AG10803 (cell line): ENCODE results near the gene LRP3.
"Not testable (repeated sequence)": the region's sequence is repeated elsewhere in the genome, so short reads cannot be mapped to it uniquely, and the experiment has no call there.

Experiments
- DNase-seq: peaks from one replicate; pipeline ENCODE4 v3.0.0; 2010; ENCODE audit warnings: low read depth
- H3K4me3 ChIP-seq: 2 replicates; pipeline ENCODE4 v1.5.1; 2011; ENCODE audit warnings: mild to moderate bottlenecking, low read length, control low read depth
- TF ChIP-seq, protein P1 (sequence below): conservative IDR thresholded peaks from 2 replicates; pipeline ENCODE4 v1.5.1; 2011; ENCODE audit warnings: mild to moderate bottlenecking, low read length, control low read depth, inconsistent platforms

The LRP3 gene

DNA sequence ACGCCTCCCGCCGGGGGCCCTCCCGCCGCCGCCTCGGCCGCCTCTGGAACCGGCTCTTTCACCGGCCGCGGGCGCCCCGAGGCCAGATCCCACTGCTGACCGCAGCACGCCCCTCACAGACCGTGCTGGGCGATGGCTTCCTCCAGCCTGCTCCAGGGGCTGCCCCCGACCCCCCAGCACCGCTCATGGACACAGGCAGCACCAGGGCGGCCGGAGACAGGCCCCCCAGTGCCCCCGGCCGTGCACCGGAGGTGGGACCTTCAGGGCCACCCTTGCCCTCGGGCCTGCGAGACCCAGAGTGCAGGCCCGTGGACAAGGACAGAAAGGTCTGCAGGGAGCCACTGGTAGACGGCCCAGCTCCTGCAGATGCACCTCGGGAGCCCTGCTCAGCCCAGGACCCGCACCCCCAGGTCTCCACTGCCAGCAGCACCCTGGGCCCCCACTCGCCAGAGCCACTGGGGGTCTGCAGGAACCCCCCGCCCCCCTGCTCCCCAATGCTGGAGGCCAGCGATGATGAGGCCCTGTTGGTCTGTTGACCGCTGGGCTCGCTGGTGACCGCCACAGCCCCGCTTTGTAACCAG is 13.0 kb downstream of the LRP3 start:
- TF ChIP-seq, protein P1, sequence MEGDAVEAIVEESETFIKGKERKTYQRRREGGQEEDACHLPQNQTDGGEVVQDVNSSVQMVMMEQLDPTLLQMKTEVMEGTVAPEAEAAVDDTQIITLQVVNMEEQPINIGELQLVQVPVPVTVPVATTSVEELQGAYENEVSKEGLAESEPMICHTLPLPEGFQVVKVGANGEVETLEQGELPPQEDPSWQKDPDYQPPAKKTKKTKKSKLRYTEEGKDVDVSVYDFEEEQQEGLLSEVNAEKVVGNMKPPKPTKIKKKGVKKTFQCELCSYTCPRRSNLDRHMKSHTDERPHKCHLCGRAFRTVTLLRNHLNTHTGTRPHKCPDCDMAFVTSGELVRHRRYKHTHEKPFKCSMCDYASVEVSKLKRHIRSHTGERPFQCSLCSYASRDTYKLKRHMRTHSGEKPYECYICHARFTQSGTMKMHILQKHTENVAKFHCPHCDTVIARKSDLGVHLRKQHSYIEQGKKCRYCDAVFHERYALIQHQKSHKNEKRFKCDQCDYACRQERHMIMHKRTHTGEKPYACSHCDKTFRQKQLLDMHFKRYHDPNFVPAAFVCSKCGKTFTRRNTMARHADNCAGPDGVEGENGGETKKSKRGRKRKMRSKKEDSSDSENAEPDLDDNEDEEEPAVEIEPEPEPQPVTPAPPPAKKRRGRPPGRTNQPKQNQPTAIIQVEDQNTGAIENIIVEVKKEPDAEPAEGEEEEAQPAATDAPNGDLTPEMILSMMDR: no peak
- no peak for DNase-seq
- no peak overlapping the region for H3K4me3 ChIP-seq

GRCh38 chr19:33207903-33208302 is 13.8 kb downstream of the LRP3 start:
- no peak for DNase-seq
- H3K4me3 ChIP-seq: no peak overlapping the region
- TF ChIP-seq, protein P1: no peak

- TF ChIP-seq, protein P1: no peak
- no peak overlapping the region for H3K4me3 ChIP-seq
- DNase-seq: no peak
Observed at GRCh38 chr19:33208371-33208895, 14.3 kb downstream of the LRP3 start.

DNA sequence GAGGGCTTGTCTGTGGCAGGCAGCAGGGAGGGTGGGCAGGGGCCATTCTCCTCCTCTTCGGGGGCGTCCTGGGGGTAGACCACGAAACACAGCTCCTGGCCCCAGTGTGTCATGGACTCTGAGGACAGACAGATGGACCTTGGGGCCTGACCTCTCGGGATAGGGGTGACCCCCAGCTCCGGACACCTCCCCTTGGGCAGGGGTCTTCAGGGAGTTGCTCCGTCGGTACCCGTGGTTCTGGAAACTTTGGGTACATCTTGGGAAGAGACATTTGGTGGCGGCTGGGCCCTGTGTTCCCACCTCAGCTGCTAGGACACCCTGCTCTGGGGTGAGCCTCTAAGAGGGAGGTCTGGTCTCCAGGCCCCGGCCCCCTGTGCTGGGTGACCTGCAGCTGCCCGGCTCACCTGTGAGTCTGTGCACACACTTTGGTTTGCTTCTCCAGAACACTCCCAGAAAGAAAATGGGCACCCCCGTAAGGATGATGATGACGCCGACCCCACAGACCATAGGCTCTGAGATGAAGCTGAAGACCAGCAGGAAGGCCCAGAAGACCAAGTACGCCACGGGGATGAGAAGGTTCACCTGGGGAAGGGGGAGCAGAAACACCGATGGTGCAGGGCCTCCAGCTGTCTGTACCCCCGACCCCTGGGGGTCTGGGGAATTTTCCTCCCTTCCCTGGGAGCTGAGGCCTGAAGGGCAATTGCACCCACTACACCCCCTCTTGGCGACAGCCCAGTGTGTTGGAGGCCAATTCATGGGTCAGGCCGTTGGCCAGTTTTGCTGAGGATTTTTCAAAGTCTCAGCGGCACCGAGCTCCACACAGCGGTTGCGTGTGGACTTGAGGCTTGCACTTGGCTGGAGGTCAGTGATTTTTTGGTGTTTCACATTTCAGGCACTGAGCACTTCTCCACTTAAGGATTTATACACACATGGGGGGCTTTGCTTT is 15.0 kb downstream of the LRP3 start:
- no peak for DNase-seq
- H3K4me3 ChIP-seq: no peak overlapping the region
- TF ChIP-seq, protein P1: no peak

DNA sequence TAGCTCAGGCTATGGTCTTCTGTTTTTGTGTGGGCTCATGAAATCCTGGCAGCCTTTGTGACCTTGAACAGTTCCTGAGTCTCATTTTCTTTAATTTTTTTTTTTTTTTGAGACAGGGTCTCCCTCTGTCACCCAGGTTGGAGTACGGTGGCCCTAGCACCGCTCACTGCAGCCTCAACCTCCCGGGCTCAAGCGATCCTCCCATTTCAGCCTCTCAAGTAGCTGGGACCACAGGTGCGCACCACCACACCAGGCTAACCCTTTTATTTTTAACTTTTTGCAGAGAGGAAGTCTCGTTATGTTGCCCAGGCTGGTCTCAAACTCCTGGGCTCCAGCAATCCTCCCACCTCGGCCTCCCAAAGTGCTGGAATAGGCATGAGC is 15.7 kb downstream of the LRP3 start:
- DNase-seq: not testable (repeated sequence)

DNA sequence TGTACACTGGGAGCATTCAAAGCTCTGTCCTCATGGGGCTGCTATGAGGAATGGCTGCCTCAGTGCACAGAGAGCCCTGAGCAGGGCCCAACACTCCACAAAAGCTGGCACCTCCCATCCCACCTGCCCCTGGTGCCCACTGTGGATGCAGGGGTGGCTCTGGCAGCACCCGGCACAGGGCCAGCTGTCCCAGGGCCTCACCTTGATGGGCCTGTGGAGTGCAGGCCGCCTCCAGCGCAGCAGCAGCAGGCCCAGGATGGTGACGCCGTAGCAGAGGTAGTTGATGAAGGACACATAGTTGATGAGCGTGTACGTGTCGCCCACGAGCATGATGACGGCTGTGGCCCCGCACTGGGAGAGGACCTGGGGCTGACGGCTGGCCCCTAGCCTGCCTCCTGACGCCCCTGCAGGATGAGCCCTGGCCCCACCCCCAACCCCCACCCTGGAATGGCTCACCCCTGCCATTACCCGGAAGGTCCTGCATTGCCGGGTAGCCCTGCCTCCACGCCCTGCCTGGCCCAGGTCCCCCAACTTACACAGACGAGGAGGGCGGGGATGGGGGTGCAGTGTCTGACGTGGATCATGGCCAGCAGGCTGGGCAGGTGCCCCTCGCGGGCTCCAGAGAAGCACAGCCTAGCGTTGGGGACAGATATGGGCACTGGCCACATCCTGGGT is 16.3 kb downstream of the LRP3 start:
- TF ChIP-seq, protein P1: no peak
- no peak overlapping the region for H3K4me3 ChIP-seq
- no peak for DNase-seq

More for the DNA sequence above, 15.7 kb downstream of the LRP3 start:
- not testable (repeated sequence) for H3K4me3 ChIP-seq

DNA sequence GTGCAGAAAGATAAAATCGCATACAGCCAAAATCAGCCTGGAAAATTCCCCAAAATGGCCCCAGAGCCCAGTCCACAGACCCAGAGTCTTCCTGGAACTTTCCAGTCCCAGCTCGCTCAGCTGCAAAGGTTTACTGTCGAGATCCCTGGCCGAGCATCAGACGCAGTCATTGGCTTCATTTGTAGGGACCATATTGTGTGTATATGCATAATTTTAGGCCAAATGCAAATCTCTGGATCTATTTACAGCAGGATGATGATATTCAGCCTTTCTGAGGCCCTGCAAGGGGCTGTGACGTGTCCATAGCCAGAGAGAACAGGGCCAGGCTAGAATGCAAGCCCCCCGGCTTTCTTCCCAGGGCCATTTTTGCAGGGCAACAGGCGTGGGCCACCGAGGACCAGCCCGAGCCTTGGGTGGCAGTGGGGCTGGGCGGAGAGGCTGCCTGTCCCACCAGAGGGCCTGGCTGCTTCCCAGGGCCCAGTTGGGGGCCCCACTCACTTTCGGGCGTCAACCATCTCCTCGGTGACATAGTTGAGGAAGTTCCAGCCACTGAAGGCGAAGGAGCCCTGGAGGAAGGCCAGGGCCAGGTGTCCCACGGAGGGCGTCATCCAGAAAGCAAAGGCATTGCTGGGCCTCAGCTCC is 17.8 kb downstream of the LRP3 start:
- DNase-seq: no peak
- TF ChIP-seq, protein P1: no peak
- no peak overlapping the region for H3K4me3 ChIP-seq
